ENCODE data around the gene SYTL5. TPM values are rescaled to one million over a fixed set of nuclear protein-coding genes. Genes with fewer than 3 reads are reported as not detected.

The SYTL5 gene
- total and polyA plus RNA-seq, 2 experiments from 2014 or later: 0.23 to 0.35 TPM

DNA sequence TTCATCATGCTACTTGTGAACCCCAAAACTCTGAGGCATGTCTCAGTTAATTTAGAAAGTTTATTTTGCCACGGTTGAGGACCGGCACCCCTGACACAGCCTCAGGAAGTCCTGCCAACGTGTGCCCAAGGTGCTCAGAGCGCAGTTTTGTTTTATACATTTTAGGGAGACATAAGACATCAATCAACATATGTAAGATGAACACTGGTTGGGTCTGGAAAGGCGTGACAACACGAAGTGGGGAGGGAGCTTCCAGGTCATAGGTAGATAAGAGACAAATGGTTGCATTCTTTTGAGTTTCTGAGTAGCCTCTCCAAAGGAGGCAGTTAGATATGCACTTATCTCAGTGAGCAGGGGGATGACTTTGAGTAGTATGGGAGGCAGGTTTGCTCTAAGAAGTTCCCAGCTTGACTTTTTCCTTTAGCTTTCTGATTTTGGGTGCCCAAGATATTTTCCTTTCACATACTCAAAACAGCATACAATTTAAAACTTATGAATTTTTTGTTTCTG is 98.9 kb downstream of the SYTL5 start:
- H3K4me2 ChIP-seq: no peak overlapping the region
- H3K79me2 ChIP-seq (replicated peaks; ENCODE audit: insufficient read depth): no peaks in the 10 kb centered on the region
- H3K27me3 ChIP-seq (ENCODE audit: insufficient read depth): no peaks in the 10 kb centered on the region
- no peak overlapping the region for H2AFZ ChIP-seq
- no peaks in the 10 kb centered on the region for H3K36me3 ChIP-seq (ENCODE audit: insufficient read depth)
- H3K27ac ChIP-seq (ENCODE audit: low read depth): no peak overlapping the region
- ATAC-seq (no peak), DNase-seq (ENCODE audit: low spot score) (no peak)
- Mint-ChIP-seq H3K27ac (no peak overlapping the region), H3K4me3 (no peak overlapping the region), H3K36me3 (ENCODE audit: low read depth) (no peaks in the 10 kb centered on the region), H3K9me3 (no peaks in the 10 kb centered on the region), H3K4me1 (peaks cover 12% of the 10 kb centered on the region), H3K27me3 (ENCODE audit: insufficient read depth, low read depth, poor library complexity) (no peaks in the 10 kb centered on the region)
- no peaks in the 10 kb centered on the region for H4K20me1 ChIP-seq (replicated peaks; ENCODE audit: insufficient read depth)
- no peaks in the 10 kb centered on the region for H3F3A ChIP-seq (replicated peaks; ENCODE audit: low read depth)
- H3K4me3 ChIP-seq: no peak overlapping the region
- no peaks in the 10 kb centered on the region for H3K4me1 ChIP-seq (ENCODE audit: insufficient read depth)
- no peaks in the 10 kb centered on the region for H3K9me2 ChIP-seq (ENCODE audit: insufficient read depth)
- TF ChIP-seq, protein P1, sequence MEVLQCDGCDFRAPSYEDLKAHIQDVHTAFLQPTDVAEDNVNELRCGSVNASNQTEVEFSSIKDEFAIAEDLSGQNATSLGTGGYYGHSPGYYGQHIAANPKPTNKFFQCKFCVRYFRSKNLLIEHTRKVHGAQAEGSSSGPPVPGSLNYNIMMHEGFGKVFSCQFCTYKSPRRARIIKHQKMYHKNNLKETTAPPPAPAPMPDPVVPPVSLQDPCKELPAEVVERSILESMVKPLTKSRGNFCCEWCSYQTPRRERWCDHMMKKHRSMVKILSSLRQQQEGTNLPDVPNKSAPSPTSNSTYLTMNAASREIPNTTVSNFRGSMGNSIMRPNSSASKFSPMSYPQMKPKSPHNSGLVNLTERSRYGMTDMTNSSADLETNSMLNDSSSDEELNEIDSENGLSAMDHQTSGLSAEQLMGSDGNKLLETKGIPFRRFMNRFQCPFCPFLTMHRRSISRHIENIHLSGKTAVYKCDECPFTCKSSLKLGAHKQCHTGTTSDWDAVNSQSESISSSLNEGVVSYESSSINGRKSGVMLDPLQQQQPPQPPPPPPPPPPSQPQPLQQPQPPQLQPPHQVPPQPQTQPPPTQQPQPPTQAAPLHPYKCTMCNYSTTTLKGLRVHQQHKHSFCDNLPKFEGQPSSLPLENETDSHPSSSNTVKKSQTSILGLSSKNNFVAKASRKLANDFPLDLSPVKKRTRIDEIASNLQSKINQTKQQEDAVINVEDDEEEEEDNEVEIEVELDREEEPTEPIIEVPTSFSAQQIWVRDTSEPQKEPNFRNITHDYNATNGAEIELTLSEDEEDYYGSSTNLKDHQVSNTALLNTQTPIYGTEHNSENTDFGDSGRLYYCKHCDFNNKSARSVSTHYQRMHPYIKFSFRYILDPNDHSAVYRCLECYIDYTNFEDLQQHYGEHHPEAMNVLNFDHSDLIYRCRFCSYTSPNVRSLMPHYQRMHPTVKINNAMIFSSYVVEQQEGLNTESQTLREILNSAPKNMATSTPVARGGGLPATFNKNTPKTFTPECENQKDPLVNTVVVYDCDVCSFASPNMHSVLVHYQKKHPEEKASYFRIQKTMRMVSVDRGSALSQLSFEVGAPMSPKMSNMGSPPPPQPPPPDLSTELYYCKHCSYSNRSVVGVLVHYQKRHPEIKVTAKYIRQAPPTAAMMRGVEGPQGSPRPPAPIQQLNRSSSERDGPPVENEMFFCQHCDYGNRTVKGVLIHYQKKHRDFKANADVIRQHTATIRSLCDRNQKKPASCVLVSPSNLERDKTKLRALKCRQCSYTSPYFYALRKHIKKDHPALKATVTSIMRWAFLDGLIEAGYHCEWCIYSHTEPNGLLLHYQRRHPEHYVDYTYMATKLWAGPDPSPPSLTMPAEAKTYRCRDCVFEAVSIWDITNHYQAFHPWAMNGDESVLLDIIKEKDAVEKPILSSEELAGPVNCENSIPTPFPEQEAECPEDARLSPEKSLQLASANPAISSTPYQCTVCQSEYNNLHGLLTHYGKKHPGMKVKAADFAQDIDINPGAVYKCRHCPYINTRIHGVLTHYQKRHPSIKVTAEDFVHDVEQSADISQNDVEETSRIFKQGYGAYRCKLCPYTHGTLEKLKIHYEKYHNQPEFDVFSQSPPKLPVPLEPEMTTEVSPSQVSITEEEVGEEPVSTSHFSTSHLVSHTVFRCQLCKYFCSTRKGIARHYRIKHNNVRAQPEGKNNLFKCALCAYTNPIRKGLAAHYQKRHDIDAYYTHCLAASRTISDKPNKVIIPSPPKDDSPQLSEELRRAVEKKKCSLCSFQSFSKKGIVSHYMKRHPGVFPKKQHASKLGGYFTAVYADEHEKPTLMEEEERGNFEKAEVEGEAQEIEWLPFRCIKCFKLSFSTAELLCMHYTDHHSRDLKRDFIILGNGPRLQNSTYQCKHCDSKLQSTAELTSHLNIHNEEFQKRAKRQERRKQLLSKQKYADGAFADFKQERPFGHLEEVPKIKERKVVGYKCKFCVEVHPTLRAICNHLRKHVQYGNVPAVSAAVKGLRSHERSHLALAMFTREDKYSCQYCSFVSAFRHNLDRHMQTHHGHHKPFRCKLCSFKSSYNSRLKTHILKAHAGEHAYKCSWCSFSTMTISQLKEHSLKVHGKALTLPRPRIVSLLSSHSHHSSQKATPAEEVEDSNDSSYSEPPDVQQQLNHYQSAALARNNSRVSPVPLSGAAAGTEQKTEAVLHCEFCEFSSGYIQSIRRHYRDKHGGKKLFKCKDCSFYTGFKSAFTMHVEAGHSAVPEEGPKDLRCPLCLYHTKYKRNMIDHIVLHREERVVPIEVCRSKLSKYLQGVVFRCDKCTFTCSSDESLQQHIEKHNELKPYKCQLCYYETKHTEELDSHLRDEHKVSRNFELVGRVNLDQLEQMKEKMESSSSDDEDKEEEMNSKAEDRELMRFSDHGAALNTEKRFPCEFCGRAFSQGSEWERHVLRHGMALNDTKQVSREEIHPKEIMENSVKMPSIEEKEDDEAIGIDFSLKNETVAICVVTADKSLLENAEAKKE (CRISPR knock-in tag; IDR thresholded peaks at IDR 0.05): no peak
- TF ChIP-seq JUNB (IDR thresholded peaks at IDR 0.05; ENCODE audit: unreplicated experiment) (no peak), POLR2AphosphoS5 (IDR thresholded peaks at IDR 0.05; ENCODE audit: low read depth) (no peak), NANOG (IDR thresholded peaks at IDR 0.05; ENCODE audit: borderline replicate concordance) (no peak), ZNF331 (CRISPR knock-in tag; IDR thresholded peaks at IDR 0.05; ENCODE audit: low read depth) (no peak), EZH2phosphoT487 (IDR thresholded peaks at IDR 0.05; ENCODE audit: unreplicated experiment) (no peak), STAT1 (IDR thresholded peaks at IDR 0.05; ENCODE audit: unreplicated experiment) (no peak), EZH2 (IDR thresholded peaks at IDR 0.05; ENCODE audit: low read depth, unreplicated experiment) (no peak)
- TF ChIP-seq, protein P2, sequence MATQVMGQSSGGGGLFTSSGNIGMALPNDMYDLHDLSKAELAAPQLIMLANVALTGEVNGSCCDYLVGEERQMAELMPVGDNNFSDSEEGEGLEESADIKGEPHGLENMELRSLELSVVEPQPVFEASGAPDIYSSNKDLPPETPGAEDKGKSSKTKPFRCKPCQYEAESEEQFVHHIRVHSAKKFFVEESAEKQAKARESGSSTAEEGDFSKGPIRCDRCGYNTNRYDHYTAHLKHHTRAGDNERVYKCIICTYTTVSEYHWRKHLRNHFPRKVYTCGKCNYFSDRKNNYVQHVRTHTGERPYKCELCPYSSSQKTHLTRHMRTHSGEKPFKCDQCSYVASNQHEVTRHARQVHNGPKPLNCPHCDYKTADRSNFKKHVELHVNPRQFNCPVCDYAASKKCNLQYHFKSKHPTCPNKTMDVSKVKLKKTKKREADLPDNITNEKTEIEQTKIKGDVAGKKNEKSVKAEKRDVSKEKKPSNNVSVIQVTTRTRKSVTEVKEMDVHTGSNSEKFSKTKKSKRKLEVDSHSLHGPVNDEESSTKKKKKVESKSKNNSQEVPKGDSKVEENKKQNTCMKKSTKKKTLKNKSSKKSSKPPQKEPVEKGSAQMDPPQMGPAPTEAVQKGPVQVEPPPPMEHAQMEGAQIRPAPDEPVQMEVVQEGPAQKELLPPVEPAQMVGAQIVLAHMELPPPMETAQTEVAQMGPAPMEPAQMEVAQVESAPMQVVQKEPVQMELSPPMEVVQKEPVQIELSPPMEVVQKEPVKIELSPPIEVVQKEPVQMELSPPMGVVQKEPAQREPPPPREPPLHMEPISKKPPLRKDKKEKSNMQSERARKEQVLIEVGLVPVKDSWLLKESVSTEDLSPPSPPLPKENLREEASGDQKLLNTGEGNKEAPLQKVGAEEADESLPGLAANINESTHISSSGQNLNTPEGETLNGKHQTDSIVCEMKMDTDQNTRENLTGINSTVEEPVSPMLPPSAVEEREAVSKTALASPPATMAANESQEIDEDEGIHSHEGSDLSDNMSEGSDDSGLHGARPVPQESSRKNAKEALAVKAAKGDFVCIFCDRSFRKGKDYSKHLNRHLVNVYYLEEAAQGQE (IDR thresholded peaks at IDR 0.05; ENCODE audit: unreplicated experiment): no peak
- TF ChIP-seq, protein P3, sequence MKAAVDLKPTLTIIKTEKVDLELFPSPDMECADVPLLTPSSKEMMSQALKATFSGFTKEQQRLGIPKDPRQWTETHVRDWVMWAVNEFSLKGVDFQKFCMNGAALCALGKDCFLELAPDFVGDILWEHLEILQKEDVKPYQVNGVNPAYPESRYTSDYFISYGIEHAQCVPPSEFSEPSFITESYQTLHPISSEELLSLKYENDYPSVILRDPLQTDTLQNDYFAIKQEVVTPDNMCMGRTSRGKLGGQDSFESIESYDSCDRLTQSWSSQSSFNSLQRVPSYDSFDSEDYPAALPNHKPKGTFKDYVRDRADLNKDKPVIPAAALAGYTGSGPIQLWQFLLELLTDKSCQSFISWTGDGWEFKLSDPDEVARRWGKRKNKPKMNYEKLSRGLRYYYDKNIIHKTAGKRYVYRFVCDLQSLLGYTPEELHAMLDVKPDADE (IDR thresholded peaks at IDR 0.05): no peak
- TF ChIP-seq, protein P4, sequence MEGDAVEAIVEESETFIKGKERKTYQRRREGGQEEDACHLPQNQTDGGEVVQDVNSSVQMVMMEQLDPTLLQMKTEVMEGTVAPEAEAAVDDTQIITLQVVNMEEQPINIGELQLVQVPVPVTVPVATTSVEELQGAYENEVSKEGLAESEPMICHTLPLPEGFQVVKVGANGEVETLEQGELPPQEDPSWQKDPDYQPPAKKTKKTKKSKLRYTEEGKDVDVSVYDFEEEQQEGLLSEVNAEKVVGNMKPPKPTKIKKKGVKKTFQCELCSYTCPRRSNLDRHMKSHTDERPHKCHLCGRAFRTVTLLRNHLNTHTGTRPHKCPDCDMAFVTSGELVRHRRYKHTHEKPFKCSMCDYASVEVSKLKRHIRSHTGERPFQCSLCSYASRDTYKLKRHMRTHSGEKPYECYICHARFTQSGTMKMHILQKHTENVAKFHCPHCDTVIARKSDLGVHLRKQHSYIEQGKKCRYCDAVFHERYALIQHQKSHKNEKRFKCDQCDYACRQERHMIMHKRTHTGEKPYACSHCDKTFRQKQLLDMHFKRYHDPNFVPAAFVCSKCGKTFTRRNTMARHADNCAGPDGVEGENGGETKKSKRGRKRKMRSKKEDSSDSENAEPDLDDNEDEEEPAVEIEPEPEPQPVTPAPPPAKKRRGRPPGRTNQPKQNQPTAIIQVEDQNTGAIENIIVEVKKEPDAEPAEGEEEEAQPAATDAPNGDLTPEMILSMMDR (conservative IDR thresholded peaks at IDR 0.05; ENCODE audit: low read depth in 2 of 2): no peak

All from GM23338 (cell line).